ENCODE data around the gene MVD.

The MVD gene

DNA sequence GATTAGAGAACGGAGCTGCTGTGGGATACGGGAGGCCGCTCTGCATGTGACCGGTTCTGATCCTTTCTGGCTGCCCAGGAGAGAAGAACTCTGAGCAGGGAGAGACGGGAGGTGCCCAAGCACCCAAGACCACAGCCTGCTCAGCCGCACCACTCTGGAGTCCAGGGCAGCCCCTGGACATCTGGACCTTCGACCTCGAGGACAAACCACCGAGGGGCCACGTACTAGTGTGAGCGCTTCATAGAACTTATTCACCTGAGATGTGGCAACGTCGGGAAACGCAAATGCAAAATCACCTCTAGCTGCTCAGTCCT is 37.4 kb upstream of the MVD start:
- intact Hi-C loops (cut with DNase I; ENCODE audit: low total_unique reads) = no loop called here
- Histone ChIP-seq H3K27me3 (no peaks in the 10 kb centered on the region), H3K27ac (no peak overlapping the region), H3K9me3 (no peaks in the 10 kb centered on the region), H3K36me3 (peaks cover 20 to 77% (median 32%) of the 10 kb centered on the region in 3 donors), H3K4me3 (no peak overlapping the region), H3K4me1 (peaks cover 0 to 28% (median 16%) of the 10 kb centered on the region in 4 donors)
- no peak for DNase-seq
- TF ChIP-seq, protein P1, sequence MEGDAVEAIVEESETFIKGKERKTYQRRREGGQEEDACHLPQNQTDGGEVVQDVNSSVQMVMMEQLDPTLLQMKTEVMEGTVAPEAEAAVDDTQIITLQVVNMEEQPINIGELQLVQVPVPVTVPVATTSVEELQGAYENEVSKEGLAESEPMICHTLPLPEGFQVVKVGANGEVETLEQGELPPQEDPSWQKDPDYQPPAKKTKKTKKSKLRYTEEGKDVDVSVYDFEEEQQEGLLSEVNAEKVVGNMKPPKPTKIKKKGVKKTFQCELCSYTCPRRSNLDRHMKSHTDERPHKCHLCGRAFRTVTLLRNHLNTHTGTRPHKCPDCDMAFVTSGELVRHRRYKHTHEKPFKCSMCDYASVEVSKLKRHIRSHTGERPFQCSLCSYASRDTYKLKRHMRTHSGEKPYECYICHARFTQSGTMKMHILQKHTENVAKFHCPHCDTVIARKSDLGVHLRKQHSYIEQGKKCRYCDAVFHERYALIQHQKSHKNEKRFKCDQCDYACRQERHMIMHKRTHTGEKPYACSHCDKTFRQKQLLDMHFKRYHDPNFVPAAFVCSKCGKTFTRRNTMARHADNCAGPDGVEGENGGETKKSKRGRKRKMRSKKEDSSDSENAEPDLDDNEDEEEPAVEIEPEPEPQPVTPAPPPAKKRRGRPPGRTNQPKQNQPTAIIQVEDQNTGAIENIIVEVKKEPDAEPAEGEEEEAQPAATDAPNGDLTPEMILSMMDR (IDR thresholded peaks at IDR 0.05) = no peak

DNA sequence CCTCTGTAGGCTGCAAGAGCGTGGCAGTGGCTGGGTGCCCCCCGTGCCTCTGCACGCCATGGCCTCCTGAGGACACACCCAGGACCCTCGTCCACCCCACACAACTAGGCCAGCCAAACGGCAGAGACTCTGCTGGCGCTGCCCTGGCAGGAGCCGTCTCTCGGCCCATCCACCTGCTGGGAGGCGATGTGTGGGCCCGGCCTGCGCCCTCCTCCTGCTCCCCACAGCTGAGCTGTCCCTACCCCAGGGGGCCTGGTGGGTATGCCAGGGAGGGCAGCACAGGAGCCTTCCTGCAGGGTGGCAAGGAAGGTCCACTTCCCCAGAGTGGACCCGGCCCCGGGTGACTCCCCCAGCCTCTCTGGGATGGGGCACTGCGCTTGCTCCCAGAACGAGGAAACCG is 36.3 kb upstream of the MVD start:
- H3K27ac ChIP-seq = no peak overlapping the region
- TF ChIP-seq, protein P1 (IDR thresholded peaks at IDR 0.05) = no peak
- intact Hi-C loops (cut with DNase I; ENCODE audit: low total_unique reads) = no loop called here

DNA sequence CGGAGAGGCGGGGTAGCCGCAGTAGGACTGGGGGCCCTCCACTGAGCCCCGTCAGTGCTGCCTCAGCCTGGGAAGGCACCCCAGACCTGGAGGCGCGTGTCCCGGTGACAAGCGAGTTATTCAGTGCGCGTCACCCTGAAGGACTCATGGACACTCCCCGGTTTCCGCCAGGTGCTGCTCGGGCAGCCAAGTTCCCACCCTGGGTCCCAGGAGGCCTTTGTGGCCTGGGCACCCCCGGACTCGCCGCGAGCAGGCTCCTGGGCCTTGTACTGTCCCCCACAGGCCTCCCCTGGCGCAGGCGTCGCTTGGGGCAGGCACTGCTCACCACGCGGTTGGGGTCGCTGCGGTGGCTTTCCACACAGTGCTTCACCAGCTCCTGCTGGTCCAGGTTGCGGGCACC is 35.8 kb upstream of the MVD start:
- Histone ChIP-seq H3K36me3 (peaks cover 20 to 77% (median 32%) of the 10 kb centered on the region in 3 donors), H3K27me3 (no peaks in the 10 kb centered on the region), H3K4me1 (peaks cover 0 to 15% (median 3%) of the 10 kb centered on the region in 4 donors), H3K27ac (no peak overlapping the region), H3K4me3 (no peak overlapping the region), H3K9me3 (no peaks in the 10 kb centered on the region)
- intact Hi-C loops (cut with DNase I; ENCODE audit: low total_unique reads) = no loop called here
- DNase-seq = no peak
- TF ChIP-seq, protein P1 (IDR thresholded peaks at IDR 0.05) = no peak

More for the DNA sequence above, 36.3 kb upstream of the MVD start:
- no peak overlapping the region for H3K4me3 ChIP-seq
- no peaks in the 10 kb centered on the region for H3K9me3 ChIP-seq
- H3K27me3 ChIP-seq = no peaks in the 10 kb centered on the region
- peaks cover 0 to 17% (median 6%) of the 10 kb centered on the region in 4 donors for H3K4me1 ChIP-seq
- no peak for DNase-seq
- H3K36me3 ChIP-seq = peaks cover 20 to 77% (median 32%) of the 10 kb centered on the region in 3 donors

DNA sequence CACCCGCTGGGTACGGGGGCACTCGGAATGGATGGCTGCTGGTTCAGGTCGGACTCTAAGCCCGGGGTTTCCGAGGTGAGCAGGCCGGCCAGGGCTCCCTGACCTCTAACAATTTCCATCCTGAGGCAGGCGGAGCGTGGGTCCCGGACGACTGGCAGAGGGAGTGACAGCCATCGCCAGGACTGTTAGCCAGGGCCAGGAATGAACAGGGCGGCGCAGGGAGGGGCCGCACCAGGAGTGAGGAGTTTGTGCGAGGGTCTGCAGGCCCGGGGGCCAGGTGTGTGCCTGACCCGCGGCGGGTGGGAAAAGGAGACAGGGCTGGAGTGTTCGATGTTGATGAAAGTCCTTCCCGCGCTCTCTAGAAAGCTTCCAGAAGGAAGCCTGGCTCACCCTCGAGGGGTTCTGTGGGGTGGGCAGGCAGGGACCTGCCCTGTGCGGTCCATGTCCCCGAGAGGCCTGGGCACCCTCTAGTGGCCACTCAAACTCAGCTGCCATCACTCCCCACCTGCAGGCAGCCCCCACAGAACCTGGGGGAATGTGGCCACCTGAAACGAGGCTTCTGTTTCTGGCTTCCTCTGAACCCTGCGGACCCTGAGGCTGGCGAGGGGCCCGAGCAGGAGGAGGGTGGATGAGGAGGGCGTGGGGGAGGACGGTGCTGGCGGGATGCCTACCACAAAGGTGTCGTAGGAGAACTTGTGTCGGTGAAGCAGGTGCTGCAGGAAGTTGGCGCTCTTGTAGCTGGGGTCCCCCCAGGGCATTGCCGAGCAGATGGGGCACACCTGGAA is 35.1 kb upstream of the MVD start:
- TF ChIP-seq, protein P1 (IDR thresholded peaks at IDR 0.05) = no peak
- Histone ChIP-seq H3K27ac (no peak overlapping the region), H3K4me3 (no peak overlapping the region), H3K27me3 (peaks cover 0 to 4% of the 10 kb centered on the region in 2 donors), H3K9me3 (no peaks in the 10 kb centered on the region), H3K36me3 (peaks cover 20 to 71% (median 32%) of the 10 kb centered on the region in 3 donors), H3K4me1 (peaks cover 0 to 11% (median under 1%) of the 10 kb centered on the region in 4 donors)
- intact Hi-C loops (cut with DNase I; ENCODE audit: low total_unique reads) = no loop called here
- DNase-seq = no peak

DNA sequence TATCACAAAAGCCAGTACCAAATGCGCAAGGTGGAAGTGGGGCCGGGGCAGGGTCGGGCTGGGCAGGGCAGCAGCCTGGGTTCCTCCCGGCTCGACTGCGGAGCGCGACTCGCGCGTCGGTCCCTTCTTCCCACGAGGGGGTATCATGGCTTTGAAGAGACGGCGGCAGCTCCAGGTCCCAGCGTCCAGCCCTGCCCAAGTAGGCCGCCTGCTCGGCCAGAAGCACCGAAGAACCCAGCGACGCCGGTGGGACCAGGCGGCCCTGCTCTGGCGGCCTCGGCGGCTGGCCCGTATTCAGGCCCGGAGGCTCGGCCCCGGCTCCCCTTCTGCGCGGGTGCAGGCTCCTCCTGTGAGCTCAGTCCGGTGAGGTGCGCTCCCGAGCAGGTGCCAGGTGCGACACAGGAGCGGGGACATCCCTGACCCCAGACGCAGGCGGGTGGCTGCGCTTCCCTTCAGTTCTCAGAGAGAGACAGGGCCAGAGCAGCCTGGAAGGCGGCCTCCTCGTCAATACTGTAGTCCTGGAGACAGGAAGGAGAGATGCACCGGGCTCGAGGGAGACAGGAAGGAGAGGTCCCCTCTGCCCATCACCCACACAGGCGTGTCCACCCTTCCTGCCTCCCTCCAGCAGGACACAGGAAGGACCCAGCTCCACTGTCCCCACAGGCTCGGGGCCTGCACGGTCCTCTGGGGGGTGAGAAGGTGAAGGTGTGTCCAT is 34.4 kb upstream of the MVD start:
- Histone ChIP-seq H3K4me3 (no peak overlapping the region), H3K4me1 (peaks cover 0 to 9% (median 0%) of the 10 kb centered on the region in 4 donors), H3K36me3 (peaks cover 20 to 63% (median 32%) of the 10 kb centered on the region in 3 donors), H3K9me3 (no peaks in the 10 kb centered on the region), H3K27me3 (peaks cover 0 to 9% of the 10 kb centered on the region in 2 donors), H3K27ac (no peak overlapping the region)
- intact Hi-C loops (cut with DNase I; ENCODE audit: low total_unique reads) = no loop called here
- no peak for DNase-seq
- TF ChIP-seq, protein P1 (IDR thresholded peaks at IDR 0.05) = no peak

Measured in tibial artery (tissue), 4 donors.